IMR-90 (cell line): ENCODE data around the gene SRCIN1. TPM values are rescaled to one million over a fixed set of nuclear protein-coding genes. Genes with fewer than 3 reads are reported as not detected.

Source experiments
- ATAC-seq: fragments of 200-7000 bp; cut with Tn5 transposase; 2 replicates; pipeline ENCODE4 v1.9.1; 2020; ENCODE audit warnings: low read depth, mild to moderate bottlenecking, moderate library complexity
- BruUV-seq: library from RNA; stranded (reverse); fragments of 400-500 nt; replicated peaks from 2 replicates; lab custom pipeline; 2021; lab: Mats Ljungman, UMichigan
- CTCF ChIA-PET: fragments of 300-600 bp; formaldehyde crosslinking; extraction: SDS; loops from one replicate; lab custom pipeline; 2021; ENCODE audit warnings: antibody characterized with exemption; lab: Yijun Ruan, JAX
- POLR2A ChIA-PET: fragments of 300-600 bp; sonication (Branson Sonifier 250); formaldehyde crosslinking; loops from one replicate; lab custom pipeline; 2022; ENCODE audit warnings: antibody characterized with exemption; ENCODE audit not compliant: unreplicated experiment; lab: Charles Lee
- DNase-seq: peaks from one replicate; pipeline ENCODE4 v3.0.0; 2013
- H2AFZ ChIP-seq: replicated peaks from 2 replicates; pipeline ENCODE3; 2013; ENCODE audit warnings: low read length, mild to moderate bottlenecking; ENCODE audit not compliant: poor library complexity
- H2AK5ac ChIP-seq: 2 replicates; pipeline ENCODE4 v1.6.1; 2013; ENCODE audit warnings: low read depth, low read length, inconsistent platforms
- H2AK9ac ChIP-seq: replicated peaks from 2 replicates; pipeline ENCODE3; 2013; ENCODE audit warnings: mild to moderate bottlenecking, low read depth, low read length, moderate library complexity; ENCODE audit not compliant: poor library complexity
- H2BK120ac ChIP-seq: 2 replicates; pipeline ENCODE4 v1.6.1; 2013; ENCODE audit warnings: low read depth, low read length, inconsistent platforms
- H2BK15ac ChIP-seq: 3 replicates; pipeline ENCODE4 v1.6.1; 2013; ENCODE audit warnings: low read depth, low read length, inconsistent platforms
- H2BK20ac ChIP-seq: 2 replicates; pipeline ENCODE4 v1.6.1; 2013; ENCODE audit warnings: low read depth, mild to moderate bottlenecking, inconsistent platforms, low read length, moderate library complexity
- H2BK5ac ChIP-seq: 2 replicates; pipeline ENCODE4 v1.6.1; 2013; ENCODE audit warnings: mild to moderate bottlenecking, low read depth, low read length, inconsistent platforms; ENCODE audit not compliant: poor library complexity, severe bottlenecking
- H3K14ac ChIP-seq: replicated peaks from 2 replicates; pipeline ENCODE4 v1.6.1; 2013; ENCODE audit warnings: low read depth, low read length, inconsistent platforms
- H3K18ac ChIP-seq: 2 replicates; pipeline ENCODE4 v1.6.1; 2013; ENCODE audit warnings: low read depth, low read length, control low read depth
- H3K23ac ChIP-seq: 2 replicates; pipeline ENCODE4 v1.6.1; 2013; ENCODE audit warnings: low read depth, low read length, inconsistent platforms
- H3K27ac ChIP-seq: 2 replicates; pipeline ENCODE4 v1.5.1; 2013; ENCODE audit warnings: mild to moderate bottlenecking, control low read depth, low read length; ENCODE audit not compliant: insufficient read depth
- H3K27me3 ChIP-seq: 2 replicates; pipeline ENCODE4 v1.6.1; 2013; ENCODE audit warnings: low read length; ENCODE audit not compliant: control insufficient read depth, insufficient read depth
- H3K36me3 ChIP-seq: 2 replicates; pipeline ENCODE4 v1.6.1; 2013; ENCODE audit warnings: low read length, mixed read lengths; ENCODE audit not compliant: control insufficient read depth, insufficient read depth
- H3K4ac ChIP-seq: 2 replicates; pipeline ENCODE4 v1.6.1; 2013; ENCODE audit warnings: low read depth, low read length, inconsistent platforms
- H3K4me1 ChIP-seq: 2 replicates; pipeline ENCODE4 v1.6.1; 2013; ENCODE audit warnings: low read length, mixed read lengths; ENCODE audit not compliant: control insufficient read depth, insufficient read depth
- H3K4me2 ChIP-seq: 2 replicates; pipeline ENCODE4 v1.6.1; 2013; ENCODE audit warnings: low read depth, mild to moderate bottlenecking, control low read depth, low read length, moderate library complexity
- H3K4me3 ChIP-seq: 2 replicates; pipeline ENCODE4 v1.5.1; 2013; ENCODE audit warnings: low read depth, mild to moderate bottlenecking, control low read depth, low read length, moderate library complexity; ENCODE audit not compliant: insufficient read depth
- H3K56ac ChIP-seq: 2 replicates; pipeline ENCODE4 v1.6.1; 2013; ENCODE audit warnings: low read length, inconsistent platforms; ENCODE audit not compliant: insufficient read depth; ENCODE audit errors: extremely low read depth
- H3K79me1 ChIP-seq, 2 experiments: 2 replicates each; pipeline ENCODE4 v1.6.1; 2013; ENCODE audit warnings: low read length in 2 of 2, inconsistent platforms in 1 of 2, low read depth in 1 of 2
- H3K9ac ChIP-seq: 2 replicates; pipeline ENCODE4 v1.6.1; 2013; ENCODE audit warnings: low read depth, low read length, control low read depth
- H3K9me1 ChIP-seq: 2 replicates; pipeline ENCODE4 v1.6.1; 2013; ENCODE audit warnings: low read length, inconsistent platforms; ENCODE audit not compliant: insufficient read depth
- H3K9me3 ChIP-seq: 2 replicates; pipeline ENCODE4 v1.6.1; 2013; ENCODE audit warnings: low read length; ENCODE audit not compliant: control insufficient read depth, insufficient read depth
- H4K20me1 ChIP-seq: 2 replicates; pipeline ENCODE4 v1.6.1; 2013; ENCODE audit warnings: low read length, inconsistent platforms; ENCODE audit not compliant: insufficient read depth
- H4K5ac ChIP-seq: 2 replicates; pipeline ENCODE4 v1.6.1; 2013; ENCODE audit warnings: mild to moderate bottlenecking, low read depth, low read length, control low read depth
- H4K8ac ChIP-seq, 2 experiments: 2 replicates each; pipeline ENCODE4 v1.6.1; 2013; ENCODE audit warnings: low read depth in 2 of 2, low read length in 2 of 2, control low read depth in 1 of 2, inconsistent platforms in 1 of 2
- H4K91ac ChIP-seq: 2 replicates; pipeline ENCODE4 v1.6.1; 2013; ENCODE audit warnings: low read depth, low read length, inconsistent platforms; ENCODE audit not compliant: insufficient read depth
- BHLHE40 ChIP-seq: fragments of 150-350 bp; IDR thresholded peaks from 2 replicates; pipeline ENCODE4 v1.6.1; 2016; ENCODE audit warnings: mild to moderate bottlenecking, low read depth, low read length
- CEBPB ChIP-seq: IDR thresholded peaks from 2 replicates; pipeline ENCODE4 v1.6.1; 2012; ENCODE audit warnings: low read depth, low read length, improper control_type of control experiment
- CHD1 ChIP-seq: IDR thresholded peaks from 2 replicates; pipeline ENCODE4 v1.6.1; 2012; ENCODE audit warnings: low read depth, low read length, improper control_type of control experiment
- FOS ChIP-seq: fragments of 150-350 bp; IDR thresholded peaks from 2 replicates; pipeline ENCODE4 v1.6.1; 2016; ENCODE audit warnings: low read depth, low read length
- MAFK ChIP-seq: IDR thresholded peaks from 2 replicates; pipeline ENCODE4 v1.6.1; 2012; ENCODE audit warnings: low read depth, low read length, improper control_type of control experiment
- MAZ ChIP-seq: IDR thresholded peaks from 2 replicates; pipeline ENCODE4 v1.6.1; 2012; ENCODE audit warnings: low read depth, mild to moderate bottlenecking, low read length, improper control_type of control experiment, moderate library complexity, borderline replicate concordance
- MXI1 ChIP-seq: IDR thresholded peaks from 2 replicates; pipeline ENCODE4 v1.6.1; 2012; ENCODE audit warnings: low read depth, mild to moderate bottlenecking, low read length, moderate library complexity, borderline replicate concordance
- NFE2L2 ChIP-seq: fragments of 150-350 bp; IDR thresholded peaks from 2 replicates; pipeline ENCODE4 v1.6.1; 2016; ENCODE audit warnings: low read depth, mild to moderate bottlenecking, low read length
- POLR2A ChIP-seq: IDR thresholded peaks from 2 replicates; pipeline ENCODE4 v1.6.1; 2012; ENCODE audit warnings: mild to moderate bottlenecking, low read depth, low read length
- RAD21 ChIP-seq: IDR thresholded peaks from 2 replicates; pipeline ENCODE4 v1.6.1; 2012; ENCODE audit warnings: low read length, improper control_type of control experiment
- RCOR1 ChIP-seq: IDR thresholded peaks from 2 replicates; pipeline ENCODE4 v1.6.1; 2012; ENCODE audit warnings: mild to moderate bottlenecking, low read length, improper control_type of control experiment; ENCODE audit not compliant: insufficient replicate concordance
- RFX5 ChIP-seq: IDR thresholded peaks from 2 replicates; pipeline ENCODE4 v1.8.0; 2012; ENCODE audit warnings: low read depth, mild to moderate bottlenecking, low read length, moderate library complexity
- SMC3 ChIP-seq: fragments of 150-350 bp; IDR thresholded peaks from 2 replicates; pipeline ENCODE4 v1.6.1; 2016; ENCODE audit warnings: low read depth, mild to moderate bottlenecking, antibody characterized with exemption, low read length, moderate library complexity
- WGBS, 2 experiments: methylation state at CpG; one replicate each; pipeline versions ENCODE4 v1.1.5 to v1.1.7; 2013; ENCODE audit warnings: missing lambda C conversion rate in 2 of 2; ENCODE audit not compliant: insufficient read length in 1 of 2; ENCODE audit errors: extremely low coverage in 2 of 2; 5-methylcytosine and 5-hydroxymethylcytosine counted together
- dilution Hi-C: fragments of 300-500 bp; cut with HindIII; formaldehyde crosslinking; loops from one replicate; pipeline ENCODE4 v1.14.3; 2018; ENCODE audit warnings: low sequenced_read_pairs; ENCODE audit not compliant: unreplicated experiment
- in situ Hi-C: fragments of 300-500 bp; cut with MboI; formaldehyde crosslinking; loops from 3 replicates; pipeline ENCODE4 v1.14.3; 2019; ENCODE audit warnings: low sequenced_read_pairs, inconsistent platforms, mixed read lengths
- intact Hi-C: fragments of 100-400 bp; cut with micrococcal nuclease; formaldehyde crosslinking; loops from 2 replicates; pipeline ENCODE4 v1.10.0; 2022
- polyA plus RNA-seq, 3 experiments: library from polyadenylated mRNA; depleted of rRNA; stranded (reverse); fragments of >200 nt; gene quantifications; 2 replicates each; pipeline ENCODE4 v1.2.3, GENCODE V29; 2012; ENCODE audit warnings: low replicate concordance in 1 of 3
- total RNA-seq: library from RNA; depleted of rRNA; stranded (reverse); fragments of >200 nt; gene quantifications from 2 replicates; pipeline ENCODE4 v1.2.3, GENCODE V29; 2012
- TF ChIP-seq, protein P1 (sequence below): fragments of 150-350 bp; IDR thresholded peaks from 2 replicates; pipeline ENCODE4 v1.6.1; 2016; ENCODE audit warnings: low read depth, mild to moderate bottlenecking, low read length, moderate library complexity, borderline replicate concordance
- TF ChIP-seq, protein P2 (sequence below): conservative IDR thresholded peaks from 2 replicates; pipeline ENCODE4 v1.5.1; 2012; ENCODE audit warnings: mild to moderate bottlenecking, low read depth, low read length, improper control_type of control experiment
- TF ChIP-seq, protein P3 (sequence below): fragments of 150-350 bp; IDR thresholded peaks from 2 replicates; pipeline ENCODE4 v1.6.1; 2017; ENCODE audit warnings: mild to moderate bottlenecking, antibody characterized with exemption, low read length, low read depth

Gene SRCIN1
- total and polyA plus RNA-seq, 2 of the 4 experiments (the other 2 are of a cell fraction) = not detected

GRCh38 chr17:38504216-38504615 is 101.5 kb downstream of the SRCIN1 start:
- Histone ChIP-seq H3K23ac (no peak overlapping the region), H3K56ac (no peak overlapping the region), H3K36me3 (peaks cover 63% of the 10 kb centered on the region), H3K4me2 (no peak overlapping the region), H4K8ac (no peak overlapping the region), H2AK9ac (no peak overlapping the region), H2BK120ac (no peak overlapping the region), H3K9me3 (no peaks in the 10 kb centered on the region), H4K5ac (no peak overlapping the region), H2AK5ac (no peak overlapping the region), H4K91ac (no peak overlapping the region), H2BK5ac (no peak overlapping the region), H2BK20ac (no peak overlapping the region), H3K4ac (no peak overlapping the region), H2BK15ac (no peak overlapping the region), H3K4me1 (no peaks in the 10 kb centered on the region; the same call in 1 of the 2 replicates), H3K4me3 (no peak overlapping the region), H3K18ac (no peak overlapping the region), H3K9ac (no peak overlapping the region), H3K79me1 (peaks cover 2 to 26% of the 10 kb centered on the region in 2 experiments; a peak in 2 of 4 replicates), H4K20me1 (peaks cover 21% of the 10 kb centered on the region), H3K14ac (no peak overlapping the region), H3K9me1 (peaks cover 21% of the 10 kb centered on the region), H2AFZ (no peak overlapping the region), H3K27me3 (no peaks in the 10 kb centered on the region), H3K27ac (no peak overlapping the region)
- ATAC-seq (no peak), DNase-seq (no peak)
- 100% methylated on average over 2 of the region's 14 CpGs; no CpG with 5 or more reads in 1 of the 2 experiments for WGBS, 2 experiments
- ChIA-PET CTCF (interaction anchor here (0.6 to 0.8 kb wide), 2 partner anchors 12 to 21 kb away, joined by 3 read pairs; no protein-coding TSS in a partner anchor), POLR2A (no interaction called here)
- no TSS peak for BruUV-seq
- in situ Hi-C loops (no loop called here), intact Hi-C loops (no loop called here), dilution Hi-C loops (no loop called here)
- no peak for TF ChIP-seq RCOR1
- TF ChIP-seq POLR2A = no peak
- no peak for TF ChIP-seq FOS
- TF ChIP-seq CEBPB = no peak
- TF ChIP-seq, protein P1, sequence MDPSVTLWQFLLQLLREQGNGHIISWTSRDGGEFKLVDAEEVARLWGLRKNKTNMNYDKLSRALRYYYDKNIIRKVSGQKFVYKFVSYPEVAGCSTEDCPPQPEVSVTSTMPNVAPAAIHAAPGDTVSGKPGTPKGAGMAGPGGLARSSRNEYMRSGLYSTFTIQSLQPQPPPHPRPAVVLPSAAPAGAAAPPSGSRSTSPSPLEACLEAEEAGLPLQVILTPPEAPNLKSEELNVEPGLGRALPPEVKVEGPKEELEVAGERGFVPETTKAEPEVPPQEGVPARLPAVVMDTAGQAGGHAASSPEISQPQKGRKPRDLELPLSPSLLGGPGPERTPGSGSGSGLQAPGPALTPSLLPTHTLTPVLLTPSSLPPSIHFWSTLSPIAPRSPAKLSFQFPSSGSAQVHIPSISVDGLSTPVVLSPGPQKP = no peak
- no peak for TF ChIP-seq MAZ
- TF ChIP-seq, protein P2, sequence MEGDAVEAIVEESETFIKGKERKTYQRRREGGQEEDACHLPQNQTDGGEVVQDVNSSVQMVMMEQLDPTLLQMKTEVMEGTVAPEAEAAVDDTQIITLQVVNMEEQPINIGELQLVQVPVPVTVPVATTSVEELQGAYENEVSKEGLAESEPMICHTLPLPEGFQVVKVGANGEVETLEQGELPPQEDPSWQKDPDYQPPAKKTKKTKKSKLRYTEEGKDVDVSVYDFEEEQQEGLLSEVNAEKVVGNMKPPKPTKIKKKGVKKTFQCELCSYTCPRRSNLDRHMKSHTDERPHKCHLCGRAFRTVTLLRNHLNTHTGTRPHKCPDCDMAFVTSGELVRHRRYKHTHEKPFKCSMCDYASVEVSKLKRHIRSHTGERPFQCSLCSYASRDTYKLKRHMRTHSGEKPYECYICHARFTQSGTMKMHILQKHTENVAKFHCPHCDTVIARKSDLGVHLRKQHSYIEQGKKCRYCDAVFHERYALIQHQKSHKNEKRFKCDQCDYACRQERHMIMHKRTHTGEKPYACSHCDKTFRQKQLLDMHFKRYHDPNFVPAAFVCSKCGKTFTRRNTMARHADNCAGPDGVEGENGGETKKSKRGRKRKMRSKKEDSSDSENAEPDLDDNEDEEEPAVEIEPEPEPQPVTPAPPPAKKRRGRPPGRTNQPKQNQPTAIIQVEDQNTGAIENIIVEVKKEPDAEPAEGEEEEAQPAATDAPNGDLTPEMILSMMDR = no peak
- no peak for TF ChIP-seq RFX5
- TF ChIP-seq CHD1 = no peak
- TF ChIP-seq BHLHE40 = no peak
- no peak for TF ChIP-seq MXI1
- TF ChIP-seq NFE2L2 = no peak
- no peak for TF ChIP-seq RAD21
- TF ChIP-seq, protein P3, sequence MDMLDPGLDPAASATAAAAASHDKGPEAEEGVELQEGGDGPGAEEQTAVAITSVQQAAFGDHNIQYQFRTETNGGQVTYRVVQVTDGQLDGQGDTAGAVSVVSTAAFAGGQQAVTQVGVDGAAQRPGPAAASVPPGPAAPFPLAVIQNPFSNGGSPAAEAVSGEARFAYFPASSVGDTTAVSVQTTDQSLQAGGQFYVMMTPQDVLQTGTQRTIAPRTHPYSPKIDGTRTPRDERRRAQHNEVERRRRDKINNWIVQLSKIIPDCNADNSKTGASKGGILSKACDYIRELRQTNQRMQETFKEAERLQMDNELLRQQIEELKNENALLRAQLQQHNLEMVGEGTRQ = no peak
- no peak for TF ChIP-seq SMC3
- no peak for TF ChIP-seq MAFK
